ENCODE data around the gene ACOT11.

- no peak for TF ChIP-seq CTCF (IDR thresholded peaks at IDR 0.05)
- no peak for TF ChIP-seq POLR2AphosphoS5 (IDR thresholded peaks at IDR 0.05; ENCODE audit: low read depth, low read length)
- no peak for TF ChIP-seq REST (IDR thresholded peaks at IDR 0.05; ENCODE audit: insufficient read depth in 1 of 2, low read depth in 2 of 2, low read length in 1 of 2)
- TF ChIP-seq TCF7L2 (IDR thresholded peaks at IDR 0.05; ENCODE audit: low read depth, low read length), result no peak
- TF ChIP-seq SIN3A (IDR thresholded peaks at IDR 0.05; ENCODE audit: borderline replicate concordance, insufficient read depth, low read depth, low read length), result no peak
Observed at GRCh38 chr1:54600947-54601721, 53.1 kb downstream of the ACOT11 start.
